H1 (cell line): ENCODE measurements around the gene GPR63.

Experiments used
- CBX5 ChIP-seq: fragments of 300-800, 300-1000 bp; sonication (generic); IDR thresholded peaks from 2 replicates; pipeline ENCODE4 v1.7.1; 2016; ENCODE audit warnings: antibody characterized with exemption, low read length, low read depth
- CEBPB ChIP-seq: IDR thresholded peaks from 2 replicates; pipeline ENCODE4 v1.6.1; 2012; ENCODE audit warnings: low read depth, low read length
- CHD1 ChIP-seq: IDR thresholded peaks from 2 replicates; pipeline ENCODE4 v1.6.1; 2012; ENCODE audit warnings: low read depth, low read length, improper control_type of control experiment
- CTCF ChIP-seq, 3 experiments: IDR thresholded peaks; 1 replicate in 2 of 3; 2 replicates in 1 of 3; pipeline versions ENCODE4 v1.5.1 to v1.6.1; 2011; ENCODE audit warnings: low read length in 3 of 3, mild to moderate bottlenecking in 3 of 3, inconsistent platforms in 2 of 3, low read depth in 1 of 3, moderate library complexity in 1 of 3; ENCODE audit not compliant: insufficient read depth in 1 of 3; ENCODE audit errors: control extremely low read depth in 1 of 3
- EGR1 ChIP-seq: IDR thresholded peaks from 2 replicates; pipeline ENCODE4 v1.6.1; 2011; ENCODE audit warnings: low read depth, low read length, borderline replicate concordance
- EP300 ChIP-seq, 2 experiments: IDR thresholded peaks; 1 replicate in 1 of 2; 2 replicates in 1 of 2; pipeline ENCODE4 v1.6.1; 2011 to 2012; ENCODE audit warnings: low read depth in 2 of 2, low read length in 2 of 2, mild to moderate bottlenecking in 2 of 2, borderline replicate concordance in 1 of 2, inconsistent platforms in 1 of 2, moderate library complexity in 1 of 2
- EZH2 ChIP-seq: fragments of 200-600 bp; sonication (generic); IDR thresholded peaks from 2 replicates; pipeline ENCODE4 v1.7.1; 2012; ENCODE audit warnings: low read depth, mild to moderate bottlenecking, moderate library complexity, low read length, inconsistent platforms; ENCODE audit not compliant: severe bottlenecking
- GABPA ChIP-seq: IDR thresholded peaks from 2 replicates; pipeline ENCODE4 v1.6.1; 2011; ENCODE audit warnings: mild to moderate bottlenecking, low read length, moderate library complexity, borderline replicate concordance; ENCODE audit not compliant: insufficient read depth
- HDAC6 ChIP-seq: IDR thresholded peaks from one replicate; pipeline ENCODE4 v1.7.1; 2012; ENCODE audit warnings: low read depth, mild to moderate bottlenecking, inconsistent platforms, low read length, moderate library complexity
- JUND ChIP-seq: IDR thresholded peaks from 2 replicates; pipeline ENCODE4 v1.6.1; 2011; ENCODE audit warnings: mild to moderate bottlenecking, improper control_type of control experiment, low read length
- MAX ChIP-seq: IDR thresholded peaks from 2 replicates; pipeline ENCODE4 v1.6.1; 2012; ENCODE audit warnings: inconsistent platforms
- POLR2A ChIP-seq, 2 experiments: IDR thresholded peaks; 1 replicate in 1 of 2; 2 replicates in 1 of 2; pipeline ENCODE4 v1.6.1; 2011; ENCODE audit warnings: low read depth in 2 of 2, low read length in 2 of 2, mild to moderate bottlenecking in 2 of 2; ENCODE audit errors: control extremely low read depth in 1 of 2
- POLR2AphosphoS5 ChIP-seq: IDR thresholded peaks from 2 replicates; pipeline ENCODE4 v1.6.1; 2011; ENCODE audit warnings: low read depth, low read length
- ZNF274 ChIP-seq: IDR thresholded peaks from 2 replicates; pipeline ENCODE4 v1.7.0; 2012; ENCODE audit warnings: low read length, borderline replicate concordance; ENCODE audit errors: extremely low read depth

DNA sequence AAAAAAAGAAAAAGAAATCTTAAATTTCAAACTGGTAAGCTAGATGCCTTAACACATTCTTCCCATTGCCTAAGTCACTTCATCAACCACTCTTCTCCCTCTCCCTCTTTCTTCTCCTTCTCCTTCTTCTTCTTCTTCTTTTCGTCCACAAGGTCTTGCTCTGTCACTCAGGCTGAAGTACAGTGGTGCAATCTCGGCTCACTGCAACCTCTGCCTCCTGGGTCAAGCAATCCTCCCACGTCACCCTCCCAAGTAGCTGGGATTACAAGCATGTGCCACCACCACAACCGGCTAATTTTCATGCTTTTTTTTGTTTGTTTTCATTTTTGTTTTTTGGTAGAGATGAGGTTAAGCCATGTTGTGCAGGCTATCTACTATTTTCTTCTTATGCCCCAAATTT is 60.2 kb downstream of the GPR63 start:
- no peak for TF ChIP-seq EZH2
- TF ChIP-seq MAX, result no peak
- no peak for TF ChIP-seq POLR2AphosphoS5
- no peak for TF ChIP-seq CTCF (IDR thresholded peaks at IDR 0.05; ENCODE audit: control extremely low read depth in 1 of 3, insufficient read depth in 1 of 3, low read depth in 1 of 3, low read length in 3 of 3)
- TF ChIP-seq CEBPB, result no peak
- no peak for TF ChIP-seq ZNF274
- TF ChIP-seq POLR2A (IDR thresholded peaks at IDR 0.05; ENCODE audit: control extremely low read depth in 1 of 2, low read depth in 2 of 2, low read length in 2 of 2), result no peak
- TF ChIP-seq EGR1, result no peak
- no peak for TF ChIP-seq EP300 (IDR thresholded peaks at IDR 0.05; ENCODE audit: borderline replicate concordance in 1 of 2, low read depth in 2 of 2, low read length in 2 of 2)
- no peak for TF ChIP-seq JUND
- TF ChIP-seq CBX5, result no peak
- no peak for TF ChIP-seq HDAC6
- no peak for TF ChIP-seq GABPA
- no peak for TF ChIP-seq CHD1
